ENCODE data around the gene ASPA.

The ASPA gene

DNA sequence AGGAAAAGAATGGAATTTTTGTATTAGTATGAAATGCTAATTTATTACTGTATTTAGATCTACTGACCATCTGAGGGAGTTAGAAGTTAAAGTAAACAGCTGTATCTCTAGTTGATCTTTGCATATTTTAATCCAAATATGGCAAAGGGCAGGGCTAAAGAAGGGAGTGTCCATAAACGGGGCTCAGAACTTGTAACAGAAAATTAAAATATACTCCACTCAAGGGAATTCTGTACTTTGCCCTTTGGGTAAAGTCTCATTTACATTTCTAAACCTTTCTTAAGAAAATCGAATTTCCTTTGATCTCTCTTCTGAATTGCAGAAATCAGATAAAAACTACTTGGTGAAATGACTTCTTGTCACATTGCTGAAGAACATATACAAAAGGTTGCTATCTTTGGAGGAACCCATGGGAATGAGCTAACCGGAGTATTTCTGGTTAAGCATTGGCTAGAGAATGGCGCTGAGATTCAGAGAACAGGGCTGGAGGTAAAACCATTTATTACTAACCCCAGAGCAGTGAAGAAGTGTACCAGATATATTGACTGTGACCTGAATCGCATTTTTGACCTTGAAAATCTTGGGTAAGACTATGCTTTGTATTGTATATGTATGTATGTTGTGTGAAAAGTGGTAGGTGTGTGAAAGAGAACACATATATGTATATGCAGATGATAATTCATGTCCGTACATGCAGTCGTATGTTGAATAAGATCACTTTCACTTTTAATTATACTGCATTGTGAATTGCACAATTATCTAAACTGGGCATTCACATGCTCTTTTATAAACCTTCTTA lies at the start of gene ASPA:
TSS of gene ASPA (plus strand) at position 186 of the 799 bp plus-strand sequence. CDS start at position 349, 163 bp downstream.
- TF ChIP-seq GATA3 (IDR thresholded peaks at IDR 0.05; ENCODE audit: low read depth, low read length) (no peak), GATA2 (IDR thresholded peaks at IDR 0.05; ENCODE audit: low read depth, low read length) (no peak)

DNA sequence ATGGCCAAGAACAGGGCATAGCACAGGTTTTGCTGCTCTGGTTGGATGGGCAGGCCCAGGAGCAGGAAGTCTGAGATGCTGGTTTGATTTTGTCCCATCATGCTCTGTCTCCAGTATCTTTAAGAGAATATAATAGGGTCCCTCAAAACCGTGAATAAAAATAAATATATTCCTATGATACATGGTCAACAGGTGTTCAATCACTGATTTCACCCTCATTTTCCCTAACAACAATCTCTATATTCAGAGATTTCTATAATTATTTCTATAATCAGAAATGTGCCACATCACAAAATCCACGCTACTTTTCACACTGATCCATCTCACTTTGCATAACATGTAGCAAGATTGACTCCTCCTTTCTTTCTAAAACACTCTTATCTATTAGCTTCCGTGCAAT lies 42.1 kb upstream of the ASPA start, which contains the start of gene OR1E2:
TSS of gene OR1E2 (minus strand) at position 101 of the 400 bp plus-strand sequence. CDS start at position 101, 0 bp downstream.
- TF ChIP-seq GATA3 (IDR thresholded peaks at IDR 0.05; ENCODE audit: low read depth, low read length) (no peak), GATA2 (IDR thresholded peaks at IDR 0.05; ENCODE audit: low read depth, low read length) (no peak)

DNA sequence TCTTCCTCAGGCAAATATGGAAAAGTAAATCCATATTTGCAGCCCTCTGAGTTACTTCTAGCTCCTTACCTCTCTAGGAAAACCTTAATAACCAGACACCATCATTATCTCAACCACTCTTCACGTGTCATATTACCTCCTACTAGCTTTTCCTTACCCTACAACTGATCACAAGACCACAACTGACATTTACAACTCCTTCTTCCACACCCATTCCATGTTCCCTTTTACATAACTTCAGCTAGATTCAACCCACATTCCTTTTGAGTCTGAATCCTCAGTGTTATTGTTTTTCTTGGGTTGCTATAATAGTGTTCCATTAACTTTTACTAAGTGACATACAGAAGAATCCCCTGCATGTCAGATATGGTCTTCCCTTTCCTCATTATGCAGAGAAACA lies 37.4 kb upstream of the ASPA start:
- TF ChIP-seq GATA2 (IDR thresholded peaks at IDR 0.05; ENCODE audit: low read depth, low read length), result no peak
- no peak for TF ChIP-seq GATA3 (IDR thresholded peaks at IDR 0.05; ENCODE audit: low read depth, low read length)

DNA sequence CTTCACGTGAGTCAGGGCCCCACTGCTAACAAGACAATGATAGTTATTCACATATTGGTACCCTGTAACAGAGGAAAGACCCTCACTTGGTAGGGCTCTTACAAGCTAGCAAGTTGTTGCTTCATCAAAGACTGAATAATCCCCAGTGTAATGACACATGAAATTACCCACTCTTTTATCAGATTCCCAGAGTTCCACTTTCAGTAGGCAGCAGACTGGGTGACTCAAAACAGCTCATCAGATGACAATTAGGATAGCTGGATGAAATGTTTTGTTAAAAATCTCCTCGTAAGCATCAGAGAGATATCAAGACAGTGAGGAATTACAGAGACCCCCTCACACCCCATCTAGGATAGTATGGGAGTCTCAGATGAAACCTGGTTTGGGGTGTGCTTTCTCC lies 35.3 kb upstream of the ASPA start:
- TF ChIP-seq GATA2 (IDR thresholded peaks at IDR 0.05; ENCODE audit: low read depth, low read length) (no peak), GATA3 (IDR thresholded peaks at IDR 0.05; ENCODE audit: low read depth, low read length) (no peak)

DNA sequence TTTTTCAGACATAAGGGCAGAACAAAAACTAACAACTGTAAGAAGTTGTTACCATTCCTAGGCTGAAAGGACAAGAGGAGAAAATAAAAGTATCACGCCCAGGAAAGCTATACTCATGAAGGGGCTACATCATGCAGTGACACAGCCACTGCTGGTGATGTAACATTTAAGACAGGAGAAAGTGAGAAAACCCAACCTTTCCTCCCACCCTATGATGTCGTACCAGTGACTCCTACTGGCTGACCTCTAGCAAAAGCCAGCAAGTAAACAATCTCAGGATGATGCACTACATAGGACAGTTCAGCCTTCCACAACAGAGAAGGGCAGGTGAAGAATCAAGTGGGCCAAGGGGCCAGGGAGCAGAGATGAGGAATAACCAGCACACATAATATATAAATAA lies 28.2 kb upstream of the ASPA start:
- TF ChIP-seq GATA2 (IDR thresholded peaks at IDR 0.05; ENCODE audit: low read depth, low read length), result no peak
- TF ChIP-seq GATA3 (IDR thresholded peaks at IDR 0.05; ENCODE audit: low read depth, low read length), result no peak

DNA sequence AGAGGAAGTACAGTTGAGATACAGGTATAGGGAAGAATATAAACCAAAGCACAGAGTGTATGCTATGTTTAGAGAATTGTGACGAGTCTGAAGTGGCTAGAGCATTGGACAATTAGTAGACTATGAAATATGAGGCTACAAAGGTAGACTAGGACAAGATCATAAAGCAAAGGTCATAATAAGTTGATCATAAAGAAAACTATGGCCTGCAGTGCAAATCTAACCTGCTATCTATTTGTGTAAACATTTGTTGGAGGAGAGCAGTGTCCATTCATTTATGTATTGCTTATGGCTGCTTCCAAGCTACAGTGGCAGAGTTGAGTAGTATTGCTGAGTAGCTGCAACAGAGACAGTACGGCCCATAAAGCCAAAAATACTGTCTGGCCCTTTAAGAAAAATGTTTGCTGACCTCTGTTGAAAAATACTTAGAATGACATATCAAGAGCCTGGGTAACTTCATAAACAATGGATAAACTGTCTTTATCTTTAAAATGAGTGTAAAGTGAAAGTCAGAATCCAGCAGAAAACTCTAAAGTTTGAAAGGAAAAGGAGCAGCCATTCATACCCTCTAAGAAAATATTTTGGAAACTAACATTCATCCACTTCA lies 27.6 kb upstream of the ASPA start:
- TF ChIP-seq GATA2 (IDR thresholded peaks at IDR 0.05; ENCODE audit: low read depth, low read length), result no peak

DNA sequence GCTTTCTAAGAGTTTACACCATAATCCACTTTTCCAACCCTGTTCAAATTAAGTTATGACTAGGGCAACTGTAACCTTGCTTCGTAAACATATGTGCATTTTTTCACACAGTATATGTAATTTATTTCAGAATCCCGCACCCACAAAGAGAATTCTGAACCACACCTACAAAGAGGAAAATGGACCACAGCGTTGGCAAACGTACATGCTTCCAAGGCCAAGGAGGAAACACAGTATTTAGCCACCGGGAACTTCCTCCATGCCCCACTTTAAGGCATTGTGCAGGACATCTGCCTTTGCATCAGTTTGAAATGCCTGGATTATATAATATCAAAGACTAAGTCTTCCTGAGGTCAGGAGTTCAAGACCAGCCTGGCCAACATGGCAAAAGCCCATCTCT lies 6.3 kb upstream of the ASPA start:
- TF ChIP-seq GATA3 (IDR thresholded peaks at IDR 0.05; ENCODE audit: low read depth, low read length) (no peak), GATA2 (IDR thresholded peaks at IDR 0.05; ENCODE audit: low read depth, low read length) (no peak)

DNA sequence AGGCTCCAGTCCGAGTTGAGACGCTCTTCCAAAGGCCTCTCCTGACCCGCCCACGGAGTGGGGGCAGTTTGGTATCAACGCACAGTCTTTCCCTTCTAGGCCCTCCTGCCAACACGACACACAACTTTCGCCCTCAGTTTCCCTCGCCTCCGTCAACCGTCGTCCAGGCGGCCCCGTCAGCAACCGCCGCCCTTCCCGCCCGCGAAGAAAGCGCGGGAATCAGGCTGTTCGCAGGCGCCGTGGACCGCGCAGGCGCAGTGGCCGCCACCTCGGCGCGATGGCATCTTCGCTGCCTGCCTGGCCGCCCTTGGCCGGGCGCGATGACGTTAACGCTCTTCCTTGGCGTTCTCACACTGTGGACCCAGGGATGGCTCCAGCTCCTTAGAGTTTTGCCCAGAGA lies 4.2 kb upstream of the ASPA start, which contains the start of gene SPATA22:
TSS of gene SPATA22 (minus strand) at position 221 of the 400 bp plus-strand sequence. CDS start 2,494 bp downstream, outside the sequence.
- TF ChIP-seq GATA2 (IDR thresholded peaks at IDR 0.05; ENCODE audit: low read depth, low read length) (no peak), GATA3 (IDR thresholded peaks at IDR 0.05; ENCODE audit: low read depth, low read length) (no peak)

DNA sequence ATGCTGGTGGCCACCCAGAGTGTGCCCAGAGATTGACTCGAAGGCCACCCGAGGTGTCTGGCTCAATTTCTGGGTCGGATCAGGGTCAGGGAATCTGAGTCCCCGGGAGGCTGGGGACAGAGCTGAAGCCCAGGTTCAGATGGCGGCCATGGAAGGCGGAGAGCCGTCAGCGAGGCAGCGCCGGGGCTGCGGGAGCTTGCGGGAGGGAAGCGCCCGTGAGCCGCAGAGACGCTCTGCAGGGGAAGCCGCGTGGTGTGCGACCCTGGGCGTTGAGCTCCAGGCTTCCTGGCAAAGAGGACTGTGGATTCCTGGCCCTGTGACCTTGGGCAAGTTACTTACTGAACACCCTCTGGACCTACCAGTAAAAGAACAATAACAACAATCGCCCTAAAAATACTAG lies 3.7 kb upstream of the ASPA start:
- TF ChIP-seq GATA2 (IDR thresholded peaks at IDR 0.05; ENCODE audit: low read depth, low read length) (no peak), GATA3 (IDR thresholded peaks at IDR 0.05; ENCODE audit: low read depth, low read length) (no peak)

DNA sequence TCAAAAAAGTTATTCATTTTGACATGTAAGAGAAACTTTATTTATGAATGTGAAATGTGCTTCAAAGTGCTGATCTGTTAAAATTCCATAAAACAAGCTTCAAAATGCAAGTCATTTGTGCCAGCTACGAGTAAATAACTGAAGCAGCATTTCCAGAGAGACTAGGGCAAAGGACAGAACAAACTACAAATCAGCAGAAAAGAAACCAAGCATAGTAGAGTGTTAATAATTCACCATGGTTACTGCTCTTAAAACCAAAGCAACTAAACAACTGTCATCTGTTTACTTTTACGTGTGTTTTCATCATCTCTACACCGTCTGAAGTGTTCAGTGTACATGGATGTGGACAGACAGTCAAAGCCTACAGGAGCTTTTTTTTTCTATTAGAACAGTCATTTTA lies 1.6 kb upstream of the ASPA start:
- no peak for TF ChIP-seq GATA2 (IDR thresholded peaks at IDR 0.05; ENCODE audit: low read depth, low read length)
- TF ChIP-seq GATA3 (IDR thresholded peaks at IDR 0.05; ENCODE audit: low read depth, low read length), result no peak

DNA sequence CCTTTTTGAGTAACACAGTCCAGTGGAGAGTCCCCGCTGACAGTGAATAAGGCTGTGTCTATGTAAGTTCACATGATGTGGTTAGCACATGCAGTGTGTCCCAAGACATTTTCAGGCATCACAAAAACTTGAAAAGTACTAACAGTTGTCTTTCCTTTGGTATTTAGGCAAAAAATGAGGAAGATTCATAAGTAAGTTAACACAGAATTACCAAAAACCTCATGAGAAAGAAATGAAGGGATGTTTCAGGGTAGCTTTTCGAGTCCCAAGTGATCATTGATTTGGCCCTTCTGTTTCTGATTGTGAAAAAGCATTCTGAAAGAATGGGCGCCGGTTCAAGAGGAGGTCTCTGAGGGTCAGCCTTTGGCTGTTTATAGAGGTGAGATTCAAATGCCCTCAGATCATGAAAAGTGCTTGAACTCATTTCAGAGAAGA lies 529 bp upstream of the ASPA start:
- TF ChIP-seq GATA3 (IDR thresholded peaks at IDR 0.05; ENCODE audit: low read depth, low read length), result no peak
- no peak for TF ChIP-seq GATA2 (IDR thresholded peaks at IDR 0.05; ENCODE audit: low read depth, low read length)

DNA sequence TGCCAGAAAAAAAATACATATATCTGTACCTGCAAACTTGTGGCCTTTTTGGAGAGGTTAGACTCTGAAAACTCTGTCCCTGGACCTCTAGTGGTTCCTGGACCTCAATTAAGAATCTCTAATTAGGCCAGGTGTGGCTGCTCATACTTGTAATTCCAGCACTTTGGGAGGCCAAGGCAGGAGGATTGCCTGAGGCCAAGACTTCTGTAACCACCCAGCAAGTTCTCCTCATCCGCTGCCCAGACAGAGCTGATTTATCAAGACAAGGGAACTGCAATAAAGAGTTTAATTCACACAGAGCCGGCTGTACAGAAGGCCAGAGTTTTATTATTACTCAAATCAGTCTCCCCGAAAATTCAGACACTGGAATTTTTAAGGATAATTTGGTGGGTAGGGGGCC lies 4.2 kb downstream of the ASPA start:
- TF ChIP-seq GATA3 (IDR thresholded peaks at IDR 0.05; ENCODE audit: low read depth, low read length), result no peak

DNA sequence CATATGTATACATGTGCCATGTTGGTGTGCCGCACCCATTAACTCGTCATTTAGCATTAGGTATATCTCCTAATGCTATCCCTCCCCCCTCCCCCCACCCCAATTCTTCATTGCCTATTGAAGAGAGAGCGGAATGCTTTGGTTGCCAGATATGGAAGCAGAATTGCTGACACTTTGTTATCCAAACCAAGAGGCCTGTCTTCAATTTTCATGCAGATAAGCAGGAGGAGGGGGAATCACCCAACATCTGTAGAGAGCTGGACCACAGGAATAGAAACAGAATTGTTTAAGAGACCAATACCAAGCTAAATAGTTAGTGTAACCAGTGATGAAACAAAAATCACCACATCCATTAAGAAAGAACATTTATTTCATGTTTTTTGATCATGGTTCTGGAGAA lies 7.1 kb downstream of the ASPA start:
- no peak for TF ChIP-seq GATA3 (IDR thresholded peaks at IDR 0.05; ENCODE audit: low read depth, low read length)
- no peak for TF ChIP-seq GATA2 (IDR thresholded peaks at IDR 0.05; ENCODE audit: low read depth, low read length)

DNA sequence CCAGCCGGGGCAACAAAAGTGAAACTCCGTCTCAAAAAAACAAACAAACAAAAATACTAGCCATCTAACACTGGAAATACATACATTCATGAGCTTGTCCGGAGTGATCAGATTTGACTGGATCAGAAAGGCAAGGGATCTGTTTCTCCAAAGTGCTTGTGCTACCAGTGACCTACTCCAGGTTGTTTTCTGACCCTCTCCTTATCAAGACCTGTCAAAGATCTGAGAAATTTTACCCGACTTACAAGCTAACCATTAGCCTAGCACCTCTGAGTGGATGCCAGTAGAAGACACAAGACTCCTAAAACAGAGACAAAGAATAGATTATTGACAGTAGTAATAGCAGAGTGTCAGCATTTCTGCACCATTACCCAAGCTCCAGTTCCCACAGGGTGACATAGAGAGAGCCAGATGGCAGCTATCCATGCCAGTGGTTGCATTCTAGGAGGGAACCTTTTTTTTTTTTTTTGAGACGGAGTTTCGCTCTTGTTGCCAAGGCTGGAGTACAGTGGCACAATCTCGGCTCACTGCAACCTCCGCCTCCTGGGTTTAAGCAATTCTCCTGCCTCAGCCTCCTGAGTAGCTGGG lies 9.8 kb downstream of the ASPA start:
- TF ChIP-seq GATA3 (IDR thresholded peaks at IDR 0.05; ENCODE audit: low read depth, low read length) (no peak), GATA2 (IDR thresholded peaks at IDR 0.05; ENCODE audit: low read depth, low read length) (no peak)

DNA sequence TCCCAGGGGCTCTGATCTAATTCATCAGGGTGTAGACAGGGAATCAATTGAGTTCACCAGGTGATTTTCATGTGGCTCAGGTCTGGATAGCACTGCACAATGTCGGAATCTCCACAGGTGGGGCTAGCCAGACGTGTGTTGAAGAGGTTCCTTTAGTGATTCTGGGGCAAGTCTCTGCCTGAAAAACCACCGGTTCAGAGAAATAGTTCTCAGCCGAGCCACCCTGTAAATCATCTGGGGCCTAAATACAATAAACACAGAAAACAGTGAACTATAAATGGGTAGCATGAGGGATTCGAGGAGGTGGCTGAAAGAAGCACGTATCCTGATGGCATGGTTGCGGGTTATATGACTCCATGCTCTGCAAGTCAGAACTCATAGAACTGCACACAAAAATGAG lies 21.3 kb downstream of the ASPA start:
- TF ChIP-seq GATA2 (IDR thresholded peaks at IDR 0.05; ENCODE audit: low read depth, low read length), result no peak
- no peak for TF ChIP-seq GATA3 (IDR thresholded peaks at IDR 0.05; ENCODE audit: low read depth, low read length)
